HG02678 (cell line): ENCODE results near the gene SGCA.

ENCODE experiments used
- ATAC-seq: cut with Tn5 transposase; IDR thresholded peaks from one replicate; pipeline ENCODE4 v1.9.1; 2021; ENCODE audit warnings: mild to moderate bottlenecking, moderate library complexity; ENCODE audit not compliant: unreplicated experiment

SGCA gene

DNA sequence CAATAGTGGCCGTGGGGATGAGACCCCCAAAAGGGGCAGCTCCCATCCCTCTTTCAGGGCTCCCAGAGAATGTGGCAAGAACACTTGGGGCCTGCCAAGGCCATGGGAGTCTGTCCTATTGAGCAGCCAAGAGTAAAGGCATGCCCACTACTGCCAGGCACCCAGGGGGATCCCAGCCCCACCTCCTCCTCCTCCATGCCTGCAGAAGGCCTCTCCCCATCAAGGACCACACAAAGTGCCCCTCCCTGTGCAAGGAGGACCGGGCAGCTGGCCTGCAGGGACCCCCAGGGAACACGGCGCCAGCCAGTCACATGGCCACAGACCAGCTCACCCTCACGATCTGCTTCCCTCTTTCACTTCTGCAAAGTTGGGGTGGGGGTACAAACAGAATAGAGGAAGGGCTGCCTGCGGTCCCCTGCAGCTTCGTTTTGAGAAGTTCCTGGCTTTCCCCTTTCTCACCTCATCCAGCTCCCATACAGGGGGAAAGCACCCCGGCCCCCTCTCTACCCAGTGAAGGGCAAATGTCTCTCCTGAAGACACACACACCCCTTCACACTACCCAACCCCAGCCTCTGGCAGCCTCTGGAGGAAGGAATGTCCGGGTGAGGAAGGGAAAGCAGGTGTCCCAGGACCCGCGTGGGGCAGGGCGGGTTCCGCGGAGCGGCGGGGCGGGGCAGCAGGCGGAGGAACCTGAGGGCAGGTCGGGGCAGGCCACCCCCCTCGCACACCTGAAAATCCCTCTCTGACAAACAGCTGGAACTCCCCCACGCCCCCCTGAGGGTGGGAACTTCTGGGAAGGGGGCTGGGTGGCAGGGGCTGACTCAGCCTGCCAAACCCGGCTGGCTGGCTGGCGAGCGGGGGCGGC, 17.3 kb upstream of the SGCA start:
- peak; percentile 38 for ATAC-seq

DNA sequence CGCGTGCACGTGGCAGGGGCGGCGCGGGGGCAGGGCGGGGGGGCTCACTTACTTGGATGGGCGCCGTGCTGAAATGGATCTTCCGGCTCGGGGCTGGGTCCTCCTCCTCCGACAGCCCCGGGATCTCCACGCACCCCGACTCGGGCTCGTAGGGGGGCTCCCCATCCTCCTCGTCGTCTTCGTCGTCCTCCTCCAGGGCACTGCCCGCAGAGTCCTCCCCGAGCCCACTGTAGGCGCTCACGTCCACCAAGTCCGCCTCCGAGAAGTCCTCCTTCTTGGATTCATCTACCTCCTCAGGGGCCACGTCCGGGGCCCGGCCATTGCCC, 16.8 kb upstream of the SGCA start:
- ATAC-seq: no peak

DNA sequence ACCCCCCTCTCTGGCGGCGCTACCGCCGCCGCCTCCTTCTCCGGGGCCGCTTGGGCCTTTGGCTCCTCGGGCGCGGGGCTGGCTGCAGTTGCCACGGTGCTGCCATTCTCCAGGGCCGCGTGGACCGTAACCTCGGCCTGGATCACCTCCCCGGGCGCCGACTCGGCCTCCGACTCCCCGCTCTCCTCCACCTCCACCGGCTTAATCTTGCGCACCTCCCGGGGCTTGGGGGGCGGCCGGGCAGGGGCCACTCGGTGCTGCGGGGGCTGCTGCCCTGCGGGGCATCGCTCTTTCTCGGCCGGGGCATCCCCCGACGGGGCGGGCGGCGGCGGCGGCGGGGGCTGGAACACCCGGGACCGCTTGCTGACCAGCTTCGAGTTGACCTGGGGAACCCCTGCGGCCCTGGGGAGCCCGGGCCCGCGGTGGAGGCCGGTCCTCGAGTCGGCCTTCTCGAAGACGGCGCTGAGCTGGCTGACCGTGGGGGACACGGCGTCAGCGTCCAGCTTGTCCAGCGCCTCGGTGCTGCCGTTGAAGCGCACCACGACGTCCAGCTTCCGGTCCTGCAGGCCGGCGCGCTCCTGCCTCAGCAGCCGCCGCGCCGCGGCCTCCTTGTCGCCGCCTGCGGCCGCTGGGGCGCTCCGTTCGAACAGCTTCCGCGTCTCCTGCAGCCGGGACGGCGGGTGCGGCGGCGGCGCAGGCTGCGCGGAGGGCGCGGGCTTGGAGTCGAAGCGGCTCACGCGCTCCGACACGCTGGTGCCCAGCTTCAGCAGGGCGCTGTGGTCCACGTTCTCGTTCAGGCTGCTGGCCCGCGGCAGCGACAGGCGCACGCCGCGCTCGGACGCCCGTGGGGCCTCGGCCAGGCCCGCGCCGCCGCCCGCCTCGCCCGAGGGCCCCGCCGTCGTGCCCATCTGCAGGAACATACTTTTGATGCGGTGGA, 16.1 kb upstream of the SGCA start:
- no peak for ATAC-seq

DNA sequence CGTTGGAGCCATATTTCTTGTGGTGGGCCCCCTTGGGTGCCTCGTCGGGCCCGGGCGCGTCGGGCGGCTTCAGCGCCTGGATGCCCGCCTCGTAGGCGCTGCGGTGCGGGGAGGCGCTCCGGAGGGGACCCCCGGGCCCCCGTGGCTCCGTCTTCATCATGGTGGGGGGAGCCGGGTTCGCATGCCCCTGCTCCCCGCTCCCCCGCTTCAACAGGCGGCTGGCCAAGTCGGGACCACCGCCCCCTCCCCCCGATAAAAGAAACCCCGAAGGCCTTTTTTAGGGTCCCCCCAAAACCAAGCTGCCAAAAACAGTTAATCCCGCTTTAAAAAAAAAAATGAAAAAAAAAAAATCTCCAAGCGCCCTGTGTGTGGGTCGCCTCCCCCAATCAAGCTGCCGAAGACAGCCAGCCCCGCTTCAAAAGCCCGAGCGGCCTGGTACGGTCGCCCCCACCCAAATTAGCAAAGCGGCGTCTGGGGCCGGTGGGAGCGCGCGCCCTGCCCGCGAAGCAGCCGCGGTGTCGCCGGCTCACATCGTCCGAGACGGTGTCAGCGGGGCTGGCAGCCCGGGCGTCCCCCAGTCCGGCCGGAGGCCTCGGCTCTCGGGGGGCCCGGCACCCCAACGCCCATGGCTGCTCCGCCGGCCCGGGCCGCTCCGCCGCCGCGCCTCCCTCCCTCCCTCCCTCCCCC, 15.3 kb upstream of the SGCA start, which contains the start of gene PPP1R9B:
TSS of gene PPP1R9B (minus strand) at position 324 of the 687 bp plus-strand sequence. CDS start at position 160, 164 bp downstream.
- ATAC-seq: no peak

DNA sequence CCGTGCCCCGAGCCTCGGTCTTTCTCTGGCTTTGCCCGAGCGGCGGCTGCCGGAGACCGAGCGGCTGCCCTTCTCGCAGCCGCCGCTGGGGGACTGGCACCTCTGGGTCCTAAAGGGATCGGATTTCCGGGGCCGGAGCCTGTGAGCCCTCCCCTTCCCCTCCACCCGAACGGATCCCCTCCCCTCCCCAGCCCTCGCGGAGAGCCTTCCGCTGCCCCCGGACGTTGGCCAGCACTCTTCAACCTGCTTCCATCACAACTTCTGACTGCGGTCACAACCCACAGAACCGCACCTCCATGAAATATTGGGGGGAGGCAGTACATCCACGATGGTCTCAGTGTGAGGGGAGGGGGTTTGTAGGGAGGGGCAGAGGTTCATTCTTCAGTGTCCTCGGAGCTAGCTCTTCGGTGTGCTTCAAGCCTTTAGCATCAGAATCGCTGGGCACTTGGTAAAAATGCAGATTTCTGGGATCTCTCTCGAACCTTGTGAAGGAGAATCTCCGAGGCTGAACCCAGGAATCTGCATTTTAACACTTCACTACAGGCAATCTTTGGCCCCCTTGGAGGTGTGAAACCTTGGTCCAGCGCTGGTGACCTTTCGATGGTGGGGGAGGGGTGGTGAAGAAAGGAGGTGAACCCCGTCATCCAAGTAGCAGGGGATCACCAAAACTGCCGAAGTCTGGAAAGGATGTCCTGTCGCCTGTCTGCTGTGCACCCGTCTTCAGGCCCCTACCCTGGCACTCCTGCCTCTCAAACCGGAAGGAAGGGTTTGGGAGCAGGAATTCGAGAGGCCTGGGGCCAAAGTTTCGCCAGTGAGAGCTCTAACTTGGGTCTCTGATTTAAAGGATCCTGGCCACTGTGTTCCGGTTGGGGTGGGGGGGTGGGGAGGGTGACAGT, 14.5 kb upstream of the SGCA start:
- peak; percentile 39 for ATAC-seq

DNA sequence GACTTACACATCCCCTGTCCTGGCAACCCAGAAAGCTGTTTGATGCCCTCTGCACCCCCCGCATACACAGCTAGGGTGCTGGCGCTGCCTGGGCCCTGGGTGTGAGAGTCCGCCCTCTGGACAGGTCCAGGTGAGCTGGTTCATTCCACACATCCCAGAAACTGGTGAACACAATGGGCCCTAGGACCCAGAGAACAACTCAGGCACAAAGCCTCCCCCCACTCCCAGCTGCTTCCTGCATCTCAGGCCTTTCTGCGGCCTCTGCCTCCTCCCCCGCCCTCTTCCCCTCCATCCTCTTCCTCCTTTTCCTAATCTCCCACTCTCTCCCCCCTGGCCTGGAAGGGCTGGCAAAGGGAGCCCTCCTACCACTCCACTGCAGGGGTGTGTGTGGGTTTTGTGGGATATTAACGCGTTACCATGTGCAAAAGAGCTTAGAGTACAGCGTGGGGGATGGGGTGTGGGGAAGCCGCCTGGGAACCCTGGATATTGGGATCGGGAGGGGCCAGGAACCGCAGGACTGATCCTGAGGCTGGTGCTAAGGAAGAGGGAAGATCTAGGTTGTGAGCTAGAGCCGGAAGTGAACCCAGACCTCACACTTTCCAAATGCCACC, 13.8 kb upstream of the SGCA start:
- no peak for ATAC-seq

DNA sequence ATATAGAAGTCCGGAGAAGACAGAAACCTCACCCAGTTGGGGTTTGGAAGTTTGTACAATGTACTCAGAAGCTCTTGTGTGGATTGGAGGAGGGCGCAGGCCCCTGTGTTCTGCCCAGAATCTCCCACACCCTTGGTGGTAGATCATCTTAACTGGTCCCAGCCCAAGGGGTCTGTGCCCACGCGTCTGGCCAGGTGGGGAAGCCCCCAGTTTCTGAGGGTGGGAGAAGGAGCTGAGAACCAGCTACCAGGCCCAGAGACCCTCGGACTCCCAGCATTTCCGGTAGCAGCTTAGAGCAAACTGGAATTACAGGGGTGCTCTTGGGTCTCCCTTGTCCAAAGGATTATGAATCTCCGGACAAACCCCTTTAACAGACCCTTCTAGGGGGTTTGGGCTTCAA, 13.1 kb upstream of the SGCA start:
- no peak for ATAC-seq

DNA sequence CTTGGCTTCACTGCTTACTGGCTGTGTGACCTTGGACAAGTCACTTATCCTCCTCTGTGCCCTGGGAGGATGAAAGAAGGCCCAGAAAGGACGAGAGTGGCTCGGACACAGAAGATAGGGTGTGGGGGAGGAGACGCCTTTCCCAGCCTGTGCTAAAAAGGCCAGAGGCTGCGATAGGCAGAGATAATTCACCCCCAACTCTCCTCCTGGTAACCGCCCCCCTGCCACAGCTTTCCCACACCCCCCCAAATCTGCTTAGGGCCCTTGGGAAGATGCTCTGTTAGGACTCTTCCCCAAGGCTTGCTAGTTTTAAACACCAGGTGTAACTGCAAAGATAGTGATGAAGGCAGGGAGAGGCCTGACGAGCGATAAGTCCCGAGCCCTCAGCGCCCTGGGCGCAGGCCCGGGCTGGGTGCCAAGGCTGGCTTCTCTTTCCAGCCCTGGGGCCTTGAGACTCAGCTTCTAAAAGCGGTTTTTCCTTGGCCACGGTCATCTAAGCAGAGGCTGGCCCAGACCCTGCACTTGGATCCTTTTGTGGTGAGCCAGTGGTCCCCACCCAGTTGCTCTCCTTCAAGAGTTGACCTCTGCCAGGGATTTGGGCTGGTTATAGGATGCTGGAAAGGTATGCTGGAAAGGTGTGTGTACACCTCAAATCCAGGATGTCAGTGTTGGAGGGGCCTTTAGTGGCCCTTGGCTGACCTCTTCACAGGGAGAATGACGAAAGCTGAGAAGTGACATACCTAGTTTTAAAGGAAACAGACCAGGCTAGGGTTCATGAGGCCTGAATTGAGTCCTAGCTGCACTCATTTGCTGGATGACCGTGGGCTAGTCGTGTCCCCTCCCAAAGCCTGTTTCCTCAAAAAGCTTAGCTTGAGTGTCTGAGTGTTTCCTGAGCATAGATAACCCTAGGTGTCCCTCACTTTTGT, 11.9 kb upstream of the SGCA start:
- no peak for ATAC-seq

DNA sequence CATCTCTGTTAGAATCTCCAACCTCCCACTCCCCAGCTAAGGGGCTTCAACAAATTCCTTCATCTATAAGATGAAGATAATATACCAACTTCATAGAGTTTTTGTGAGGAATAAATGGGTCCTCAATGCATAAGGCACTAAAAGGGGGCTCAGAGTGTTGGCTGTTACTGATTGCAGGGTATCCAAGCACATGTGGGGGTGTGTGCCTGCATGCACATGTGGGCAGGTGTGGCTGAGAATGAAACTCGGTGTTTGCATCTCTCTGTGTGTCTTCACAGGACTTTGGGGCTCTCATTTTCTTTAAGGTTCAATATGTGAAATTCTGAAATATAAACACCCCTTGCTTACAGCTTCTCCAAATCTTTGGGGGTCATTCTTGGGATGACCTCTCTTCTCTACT, 11.2 kb upstream of the SGCA start:
- peak; percentile 33 for ATAC-seq

DNA sequence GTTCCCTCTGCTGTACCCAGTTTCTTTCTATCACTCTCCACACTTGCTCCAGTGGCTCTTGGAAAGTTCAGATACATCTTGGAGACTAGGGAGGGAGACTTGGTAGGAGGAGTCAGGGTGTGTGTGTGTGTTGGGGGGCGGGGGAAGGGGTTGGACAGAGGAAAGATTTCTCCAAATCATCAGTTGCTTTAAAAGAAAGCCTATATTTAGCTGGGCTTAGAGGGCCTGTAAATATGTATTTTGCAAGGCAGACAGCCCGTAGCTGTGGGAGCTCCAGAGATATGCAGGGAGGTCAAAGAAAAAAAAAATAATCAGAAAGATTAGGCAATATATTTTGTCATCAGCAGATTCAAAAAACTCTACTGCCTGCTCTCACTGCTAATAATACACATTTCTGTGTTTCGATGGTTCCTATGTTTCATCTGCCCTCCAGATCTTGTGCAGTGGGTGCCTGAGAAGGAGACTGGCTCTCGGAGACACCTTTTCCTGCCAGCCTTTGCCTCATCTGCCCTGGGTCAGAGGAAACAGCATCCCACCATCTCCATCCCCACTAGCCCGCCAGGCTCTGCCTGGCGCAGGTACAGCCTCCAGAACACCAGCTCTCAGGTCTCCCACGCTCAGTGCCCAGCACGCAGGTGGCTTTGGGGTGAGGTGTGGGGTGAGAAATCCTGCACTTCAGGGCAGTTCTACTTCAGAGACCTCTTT, 10.5 kb upstream of the SGCA start:
- ATAC-seq: no peak

DNA sequence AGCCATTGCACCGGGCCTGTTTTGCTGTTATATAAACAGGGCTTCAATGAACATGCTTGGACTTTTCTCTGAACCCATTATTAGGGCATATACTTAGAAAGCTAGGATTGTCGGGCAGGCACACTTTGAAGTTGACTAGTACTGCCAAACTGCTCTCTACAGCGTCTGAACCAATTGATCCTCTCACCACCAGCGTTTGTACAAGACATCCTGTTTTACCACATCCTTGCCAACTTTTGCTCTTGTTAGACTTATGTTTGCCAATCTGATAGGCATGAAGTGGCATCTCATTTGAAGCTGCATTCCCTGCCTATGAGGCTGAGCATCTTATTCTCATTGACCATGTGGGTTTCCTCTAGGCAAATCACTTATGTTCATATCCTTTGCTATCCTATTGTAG, 7.9 kb upstream of the SGCA start:
- ATAC-seq: no peak

DNA sequence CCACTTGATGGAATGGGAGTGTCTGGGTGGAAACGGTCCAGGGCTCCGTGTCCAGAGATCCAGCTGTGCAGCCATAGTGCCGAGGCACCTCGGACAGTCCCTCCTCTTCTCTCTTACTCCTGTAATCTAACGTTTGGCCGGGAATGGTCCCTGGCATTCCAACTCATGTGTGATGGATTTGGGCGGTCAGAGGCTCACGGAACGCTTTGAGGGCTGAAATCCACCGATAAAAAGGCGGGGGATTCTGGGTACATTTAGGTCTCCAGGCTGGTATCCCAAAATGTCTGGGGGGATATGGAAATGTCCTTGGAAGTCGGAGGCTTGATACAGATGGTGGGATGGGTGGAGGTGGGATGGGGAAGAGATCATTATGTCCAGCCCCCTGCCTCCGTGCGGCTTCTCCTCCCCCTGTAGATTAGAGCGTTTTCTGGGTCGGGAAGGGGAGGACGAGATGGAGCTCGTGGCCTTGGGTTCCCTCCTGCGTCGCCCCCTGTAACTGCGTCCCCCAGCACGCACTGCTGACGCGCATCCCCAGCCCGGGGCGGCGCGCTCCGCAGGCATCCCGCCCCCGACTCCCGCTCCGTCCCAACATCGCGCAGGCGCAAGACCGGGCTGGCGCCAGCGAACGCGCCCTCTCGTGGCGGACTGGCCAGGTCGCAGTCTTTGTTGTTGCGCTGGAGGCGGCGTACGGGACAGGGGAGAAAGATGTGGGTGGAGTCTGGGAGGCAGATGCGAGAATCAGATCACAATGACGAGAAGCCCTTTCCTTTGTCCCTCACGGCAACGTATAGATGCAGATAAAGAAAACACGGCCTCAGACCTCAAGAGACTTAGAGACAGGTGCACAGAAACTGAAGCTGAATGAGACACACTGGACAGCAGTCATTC, 4.5 kb upstream of the SGCA start:
- ATAC-seq: peak; percentile 85

DNA sequence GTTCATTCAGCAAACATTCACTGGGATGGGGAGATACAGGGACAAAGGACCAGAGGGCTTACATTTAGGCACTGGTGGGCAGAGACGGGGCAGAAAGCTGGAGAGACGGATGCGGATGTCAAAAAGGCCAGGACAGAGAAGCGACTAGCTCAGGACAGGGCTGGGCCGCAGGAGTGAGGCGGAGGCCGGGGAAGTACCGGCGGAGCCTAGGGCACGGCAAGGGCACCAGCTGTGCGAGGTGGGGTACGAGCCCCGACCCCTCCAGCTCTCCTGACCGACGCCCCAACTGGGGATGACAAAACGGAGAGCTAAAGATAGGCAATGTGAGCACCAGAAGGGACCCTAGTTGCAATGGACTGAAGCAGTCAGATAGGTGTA, 3.9 kb upstream of the SGCA start:
- no peak for ATAC-seq

DNA sequence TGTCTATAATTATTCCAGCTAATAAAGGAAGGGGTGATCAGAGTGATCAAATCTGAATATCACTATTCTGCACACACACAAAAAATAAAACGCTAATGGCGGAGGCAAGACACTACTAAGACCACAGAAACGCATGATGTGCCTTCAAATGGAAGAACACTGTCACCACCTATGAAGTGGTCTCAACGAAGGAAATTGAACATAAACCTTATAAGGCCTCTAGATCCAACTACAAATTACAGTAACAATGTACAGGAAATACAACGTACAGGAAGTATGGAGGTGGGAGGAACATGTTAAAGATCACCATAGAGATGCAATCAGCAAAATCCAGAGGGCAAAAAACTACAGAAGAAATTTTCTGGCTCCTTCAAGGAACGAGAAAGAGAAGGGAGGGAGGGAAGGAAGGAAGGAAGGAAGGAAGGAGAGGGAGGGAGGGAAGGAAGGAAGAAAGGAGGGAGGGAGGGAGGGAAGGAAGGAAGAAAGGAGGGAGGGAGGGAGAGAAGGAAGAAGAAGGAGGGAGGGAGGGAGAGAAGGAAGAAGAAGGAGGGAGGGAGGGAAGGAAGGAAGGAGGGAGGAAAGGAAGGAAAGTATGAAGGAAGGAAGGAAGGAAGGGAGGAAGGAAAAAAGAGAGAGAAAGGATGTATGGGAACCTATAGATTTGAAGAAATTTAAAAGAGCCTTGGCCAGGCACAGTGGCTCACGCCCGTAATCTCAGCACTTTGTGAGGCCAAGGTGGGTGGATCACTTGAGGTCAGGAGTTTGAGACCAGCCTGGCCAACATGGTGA, 3.1 kb upstream of the SGCA start:
- ATAC-seq: no peak

DNA sequence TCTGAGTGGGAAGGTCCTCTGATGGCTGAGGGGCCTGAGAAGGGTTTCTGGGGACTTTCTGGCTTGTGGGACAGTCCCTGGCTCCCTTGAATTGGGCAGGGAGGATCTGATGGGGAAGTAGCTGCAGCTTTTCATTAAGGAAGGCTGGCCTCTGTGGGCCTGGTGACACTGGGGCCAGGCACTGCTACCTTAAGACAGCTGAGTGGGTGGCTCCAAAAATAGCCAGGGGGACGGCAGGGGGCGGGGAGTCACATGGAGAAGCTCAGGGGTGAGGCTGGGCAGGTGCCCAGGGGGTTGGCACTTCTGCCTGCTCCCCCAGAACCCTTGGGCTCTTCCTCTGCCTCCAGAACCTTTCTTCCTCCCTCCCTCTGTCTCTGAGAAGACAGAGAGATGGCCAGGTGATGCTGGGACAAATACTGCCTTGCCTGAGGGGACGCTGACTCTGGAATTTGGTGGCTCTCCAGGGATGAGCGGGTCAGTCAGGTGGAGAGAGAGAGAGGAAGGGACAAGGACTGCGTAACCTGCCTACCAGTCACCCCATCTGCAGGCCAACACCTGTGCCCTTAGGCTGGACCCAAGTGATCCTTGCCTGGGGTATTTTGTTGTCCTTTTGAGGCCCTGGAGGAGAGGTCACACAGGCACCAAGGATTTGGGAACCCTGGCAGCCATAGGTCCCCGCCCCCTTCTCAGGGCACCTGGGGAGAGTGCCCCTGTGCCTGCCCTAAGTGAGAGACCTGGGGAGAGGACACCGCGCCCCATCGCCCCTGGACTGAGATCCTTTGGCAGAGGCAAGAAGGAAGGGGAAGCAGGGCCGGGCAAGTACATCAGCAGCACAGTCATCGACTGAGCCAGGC, 1.7 kb upstream of the SGCA start:
- peak; percentile 44 for ATAC-seq

DNA sequence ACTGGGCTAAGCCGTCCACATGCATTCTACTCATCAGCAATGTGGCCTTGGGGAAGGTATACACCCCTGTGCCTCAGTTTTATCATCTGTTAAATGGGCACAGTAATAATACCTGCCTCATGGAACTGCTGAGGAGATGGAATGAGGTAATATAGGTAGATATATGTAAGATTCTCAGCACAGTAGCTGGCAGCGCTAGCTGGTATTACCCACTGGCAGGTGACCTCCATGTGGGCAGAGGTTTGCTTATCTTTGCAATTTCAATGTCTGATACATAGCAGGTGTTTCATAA, 1.2 kb upstream of the SGCA start:
- no peak for ATAC-seq
